Chondrocyte (in vitro differentiated cells): ENCODE data around the gene GGT5. TPM values are rescaled to one million over a fixed set of nuclear protein-coding genes. Genes with fewer than 3 reads are reported as not detected.
"Not testable (repeated sequence)": the region's sequence is repeated elsewhere in the genome, so short reads cannot be mapped to it uniquely, and the experiment has no call there.

Source experiments
- DNase-seq: peaks from one replicate; pipeline ENCODE4 v3.0.0; 2021; ENCODE audit warnings: mixed read lengths, low spot score
- H3K27ac Mint-ChIP-seq: one replicate; pipeline ENCODE4 v1.8.0; 2021; ENCODE audit warnings: mild to moderate bottlenecking, moderate library complexity, mixed read lengths; ENCODE audit not compliant: unreplicated experiment
- H3K27me3 Mint-ChIP-seq: 2 replicates; pipeline ENCODE4 v1.8.0; 2021; ENCODE audit warnings: low read depth, mixed read lengths
- H3K36me3 Mint-ChIP-seq: 2 replicates; pipeline ENCODE4 v1.8.0; 2021; ENCODE audit warnings: low read depth, mixed read lengths
- H3K4me1 Mint-ChIP-seq: 2 replicates; pipeline ENCODE4 v1.8.0; 2021; ENCODE audit warnings: low read depth, mild to moderate bottlenecking, mixed read lengths
- H3K4me3 Mint-ChIP-seq: one replicate; pipeline ENCODE4 v1.8.0; 2021; ENCODE audit warnings: mild to moderate bottlenecking, moderate library complexity, mixed read lengths; ENCODE audit not compliant: unreplicated experiment
- H3K9me3 Mint-ChIP-seq: 2 replicates; pipeline ENCODE4 v1.8.0; 2021; ENCODE audit warnings: low read depth, mixed read lengths
- total RNA-seq: library from RNA; stranded (reverse); gene quantifications from 3 replicates; pipeline ENCODE4 v1.2.1, GENCODE V29; 2021
- TF ChIP-seq, protein P1 (sequence below): fragments of 200-600 bp; sonication (generic); IDR thresholded peaks from 2 replicates; pipeline ENCODE4 v1.5.0; 2021; ENCODE audit warnings: antibody characterized with exemption, mild to moderate bottlenecking, moderate library complexity

Gene GGT5
- total RNA-seq, 1 donor from 2014 or later = 37.5 TPM

DNA sequence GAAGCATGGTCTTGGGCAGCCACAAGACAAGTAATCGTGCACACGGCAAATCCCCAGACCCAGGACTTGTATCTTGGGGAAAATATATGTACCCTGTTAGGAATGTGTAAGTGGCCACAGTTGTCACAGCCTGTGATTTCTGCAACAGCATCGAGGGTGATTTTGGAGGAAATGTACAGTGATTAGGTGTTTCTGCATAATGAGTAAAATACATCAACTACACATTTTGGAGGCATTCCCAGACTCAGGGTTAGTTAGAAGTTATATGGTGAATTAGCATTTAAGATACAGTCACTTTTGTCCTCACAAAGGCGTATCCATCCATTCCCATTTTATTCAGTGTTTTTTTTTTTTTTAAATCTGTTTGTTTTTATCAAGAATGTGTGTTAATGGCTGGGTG, 35.2 kb downstream of the GGT5 start:
- DNase-seq = no peak
- H3K36me3 Mint-ChIP-seq = no peaks in the 10 kb centered on the region
- peak overlapping the region; percentile 10 for H3K27ac Mint-ChIP-seq
- TF ChIP-seq, protein P1, sequence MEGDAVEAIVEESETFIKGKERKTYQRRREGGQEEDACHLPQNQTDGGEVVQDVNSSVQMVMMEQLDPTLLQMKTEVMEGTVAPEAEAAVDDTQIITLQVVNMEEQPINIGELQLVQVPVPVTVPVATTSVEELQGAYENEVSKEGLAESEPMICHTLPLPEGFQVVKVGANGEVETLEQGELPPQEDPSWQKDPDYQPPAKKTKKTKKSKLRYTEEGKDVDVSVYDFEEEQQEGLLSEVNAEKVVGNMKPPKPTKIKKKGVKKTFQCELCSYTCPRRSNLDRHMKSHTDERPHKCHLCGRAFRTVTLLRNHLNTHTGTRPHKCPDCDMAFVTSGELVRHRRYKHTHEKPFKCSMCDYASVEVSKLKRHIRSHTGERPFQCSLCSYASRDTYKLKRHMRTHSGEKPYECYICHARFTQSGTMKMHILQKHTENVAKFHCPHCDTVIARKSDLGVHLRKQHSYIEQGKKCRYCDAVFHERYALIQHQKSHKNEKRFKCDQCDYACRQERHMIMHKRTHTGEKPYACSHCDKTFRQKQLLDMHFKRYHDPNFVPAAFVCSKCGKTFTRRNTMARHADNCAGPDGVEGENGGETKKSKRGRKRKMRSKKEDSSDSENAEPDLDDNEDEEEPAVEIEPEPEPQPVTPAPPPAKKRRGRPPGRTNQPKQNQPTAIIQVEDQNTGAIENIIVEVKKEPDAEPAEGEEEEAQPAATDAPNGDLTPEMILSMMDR = no peak
- H3K4me3 Mint-ChIP-seq = no peak overlapping the region
- H3K27me3 Mint-ChIP-seq = no peaks in the 10 kb centered on the region
- peaks cover 38% of the 10 kb centered on the region for H3K4me1 Mint-ChIP-seq
- no peaks in the 10 kb centered on the region for H3K9me3 Mint-ChIP-seq

DNA sequence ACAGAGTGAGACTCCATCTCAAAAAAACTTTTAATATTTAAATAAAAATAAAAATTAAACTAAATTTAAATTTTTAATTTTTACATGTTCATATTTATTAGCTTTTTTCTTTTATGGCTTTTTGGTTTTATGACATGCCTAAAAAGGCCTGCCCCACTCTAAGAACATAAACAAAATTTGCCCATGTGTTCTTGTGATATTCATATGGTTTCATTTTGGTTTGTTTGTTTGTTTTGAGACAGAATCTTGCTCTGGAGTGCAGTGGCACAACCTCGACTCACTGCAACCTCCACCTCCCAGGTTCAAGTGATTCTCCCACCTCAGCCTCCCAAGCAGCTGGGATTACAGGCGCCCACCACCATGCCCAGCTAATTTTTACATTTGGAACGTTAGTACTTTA, 35.9 kb downstream of the GGT5 start:
- H3K9me3 Mint-ChIP-seq = no peaks in the 10 kb centered on the region
- H3K36me3 Mint-ChIP-seq = no peaks in the 10 kb centered on the region
- H3K4me1 Mint-ChIP-seq = peaks cover 38% of the 10 kb centered on the region
- no peak for DNase-seq
- no peak overlapping the region for H3K27ac Mint-ChIP-seq
- TF ChIP-seq, protein P1 = no peak
- no peaks in the 10 kb centered on the region for H3K27me3 Mint-ChIP-seq
- no peak overlapping the region for H3K4me3 Mint-ChIP-seq

DNA sequence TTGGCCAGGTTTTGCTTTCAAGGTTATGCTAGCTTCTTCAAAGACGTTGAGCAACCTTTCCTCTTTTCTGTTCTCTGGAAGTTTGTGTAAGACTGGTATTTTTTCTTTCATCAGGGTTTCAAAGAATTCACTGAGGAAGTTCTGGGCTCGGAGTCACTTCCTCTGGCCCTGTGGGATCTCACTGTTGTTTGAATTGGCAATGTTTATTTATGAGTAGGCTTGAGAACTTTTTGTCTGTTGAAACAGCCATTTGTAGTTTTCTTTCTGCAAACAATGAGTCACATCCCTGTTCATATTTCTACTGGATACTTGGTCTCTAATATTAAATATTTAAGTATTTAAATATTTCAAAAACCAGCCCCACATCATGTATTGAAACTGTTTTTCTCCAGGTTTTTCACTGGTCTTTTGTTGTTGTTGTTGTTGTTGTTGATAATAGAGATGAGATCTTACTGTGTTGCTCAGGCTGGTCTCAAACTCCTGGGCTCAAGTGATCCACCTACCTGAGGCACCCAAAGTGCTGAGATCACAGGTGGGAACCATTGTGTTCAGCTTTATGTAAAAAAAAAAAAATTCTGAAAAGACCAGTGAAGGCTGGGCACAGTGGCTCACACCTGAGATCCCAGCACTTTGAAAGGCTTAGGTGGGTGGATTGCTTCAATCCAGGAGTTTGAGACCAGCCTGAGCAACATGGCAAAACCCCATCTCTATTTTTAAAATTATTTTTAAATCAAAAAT, 36.7 kb downstream of the GGT5 start:
- no peak for DNase-seq
- H3K27me3 Mint-ChIP-seq = no peaks in the 10 kb centered on the region
- no peaks in the 10 kb centered on the region for H3K36me3 Mint-ChIP-seq
- no peaks in the 10 kb centered on the region for H3K9me3 Mint-ChIP-seq
- H3K27ac Mint-ChIP-seq = peak overlapping the region; percentile 97
- H3K4me3 Mint-ChIP-seq = no peak overlapping the region
- TF ChIP-seq, protein P1 = no peak
- peaks cover 38% of the 10 kb centered on the region for H3K4me1 Mint-ChIP-seq

DNA sequence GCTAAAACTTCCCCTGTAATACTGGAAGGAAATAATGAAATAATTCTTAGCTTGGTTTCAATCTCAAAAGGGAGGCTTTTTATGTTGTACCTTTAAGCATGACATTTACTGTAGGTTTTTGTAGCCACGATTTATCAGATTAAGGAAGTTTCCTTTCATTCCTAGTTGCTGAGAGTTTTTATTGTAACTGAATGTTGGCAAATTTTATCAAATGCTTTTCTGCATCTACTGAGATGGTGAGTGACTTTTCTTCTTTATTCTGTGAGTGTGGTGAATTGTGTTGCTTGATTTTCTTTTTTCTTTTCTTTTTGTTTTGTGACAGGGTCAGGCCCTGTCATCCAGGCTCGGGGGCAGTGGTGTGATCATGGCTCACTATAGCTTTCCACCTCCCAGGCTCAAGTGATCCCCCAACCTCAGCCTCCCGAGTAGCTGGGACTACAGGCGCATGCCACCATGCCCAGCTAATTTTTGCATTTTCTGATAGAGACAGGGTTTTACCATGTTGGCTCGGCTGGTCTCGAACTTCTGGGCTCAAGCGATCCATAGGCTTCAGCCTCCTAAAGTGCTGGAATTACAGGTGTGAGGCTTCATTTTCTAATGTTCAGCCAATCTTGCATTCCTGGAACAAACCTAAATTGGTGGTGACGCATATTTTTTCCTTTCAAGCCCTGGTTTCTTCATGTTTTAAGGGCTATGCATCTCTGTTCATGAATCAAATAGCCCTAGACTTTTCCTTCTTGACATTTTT, 37.4 kb downstream of the GGT5 start:
- TF ChIP-seq, protein P1 = no peak
- Mint-ChIP-seq H3K36me3 (no peaks in the 10 kb centered on the region), H3K27me3 (no peaks in the 10 kb centered on the region), H3K9me3 (no peaks in the 10 kb centered on the region), H3K4me1 (peaks cover 38% of the 10 kb centered on the region), H3K27ac (peak overlapping the region; percentile 97), H3K4me3 (peak overlapping the region; percentile 42)
- no peak for DNase-seq

DNA sequence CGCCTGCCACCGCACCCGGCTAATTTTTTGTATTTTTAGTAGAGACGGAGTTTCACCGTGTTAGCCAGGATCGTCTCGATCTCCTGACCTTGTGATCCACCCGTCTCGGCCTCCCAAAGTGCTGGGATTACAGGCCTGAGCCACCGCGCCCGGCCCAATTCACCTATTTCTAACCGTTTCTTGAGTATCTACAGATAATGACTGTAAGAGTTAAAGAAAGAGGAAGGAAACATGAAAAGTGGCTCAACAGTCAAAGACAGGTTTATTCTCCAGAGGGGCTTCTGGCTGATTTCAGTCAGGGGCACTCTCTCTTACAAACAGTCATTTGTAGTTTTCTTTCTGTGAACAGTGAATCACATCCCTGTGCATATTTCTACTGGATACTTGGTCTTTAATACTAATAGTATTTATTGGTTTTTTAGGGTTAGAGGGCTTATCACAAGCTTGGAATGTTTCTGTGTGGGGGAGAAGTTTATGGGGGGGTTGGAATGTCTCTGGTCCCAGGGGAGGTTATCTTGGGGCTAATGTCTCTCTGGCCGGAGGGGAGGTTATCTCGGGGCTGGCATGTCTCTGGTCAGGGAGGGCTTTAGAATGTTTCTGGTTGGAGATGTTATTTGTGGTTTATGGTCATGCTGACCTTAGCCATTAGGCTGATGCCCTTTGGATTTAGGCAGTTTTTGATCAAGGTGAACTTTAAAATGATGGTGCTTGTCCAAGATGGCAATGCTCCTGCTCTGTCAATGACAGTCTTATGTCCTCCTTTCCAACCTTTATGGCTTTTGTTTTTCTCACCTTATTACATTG, 38.2 kb downstream of the GGT5 start:
- not testable (repeated sequence) for H3K27me3 Mint-ChIP-seq, DNase-seq, H3K4me3 Mint-ChIP-seq, H3K36me3 Mint-ChIP-seq, H3K9me3 Mint-ChIP-seq
- H3K4me1 Mint-ChIP-seq = peaks cover 44% of the 10 kb centered on the region
- peak overlapping the region; percentile 97 for H3K27ac Mint-ChIP-seq
